Liver (tissue), 9 donors: ENCODE results near the gene NFYC. TPM values are rescaled to one million over a fixed set of nuclear protein-coding genes. Genes with fewer than 3 reads are reported as not detected.

ENCODE experiments used
- DNase-seq: peaks from one replicate; pipeline ENCODE4 v3.0.0-alpha.2; 2017; ENCODE audit warnings: low spot score
- H3K27ac ChIP-seq, 2 donors: one replicate each; pipeline ENCODE4 v1.7.0; 2013; ENCODE audit warnings: inconsistent platforms in 2 of 2, low read length in 2 of 2, control low read depth in 1 of 2, low read depth in 1 of 2, mild to moderate bottlenecking in 1 of 2
- H3K27me3 ChIP-seq, 4 donors: one replicate each; pipeline versions ENCODE4 v1.6.1 to v1.7.0; 2013; ENCODE audit warnings: low read length in 3 of 4, inconsistent platforms in 1 of 4, mild to moderate bottlenecking in 1 of 4, moderate library complexity in 1 of 4; ENCODE audit not compliant: control insufficient read depth in 4 of 4, insufficient read depth in 4 of 4
- H3K36me3 ChIP-seq, 4 donors: one replicate each; pipeline versions ENCODE4 v1.6.1 to v1.7.0; 2013; ENCODE audit warnings: low read length in 3 of 4, mild to moderate bottlenecking in 3 of 4, low read depth in 1 of 4, moderate library complexity in 1 of 4; ENCODE audit not compliant: control insufficient read depth in 4 of 4, insufficient read depth in 3 of 4
- H3K4me1 ChIP-seq, 4 donors: one replicate each; pipeline versions ENCODE4 v1.6.1 to v1.7.0; 2013; ENCODE audit warnings: low read length in 3 of 4, mild to moderate bottlenecking in 3 of 4, moderate library complexity in 1 of 4; ENCODE audit not compliant: control insufficient read depth in 4 of 4, insufficient read depth in 4 of 4
- H3K4me3 ChIP-seq, 3 donors: one replicate each; pipeline versions ENCODE4 v1.6.1 to v1.7.0; 2013; ENCODE audit warnings: low read length in 3 of 3, control low read depth in 1 of 3, low read depth in 1 of 3, mild to moderate bottlenecking in 1 of 3
- H3K9ac ChIP-seq, 2 donors: one replicate each; pipeline ENCODE4 v1.7.0; 2013; ENCODE audit warnings: low read length in 2 of 2, mild to moderate bottlenecking in 2 of 2, moderate library complexity in 2 of 2, control low read depth in 1 of 2, low read depth in 1 of 2
- H3K9me3 ChIP-seq, 4 donors: one replicate each; pipeline versions ENCODE4 v1.6.1 to v1.7.0; 2013; ENCODE audit warnings: low read length in 3 of 4; ENCODE audit not compliant: control insufficient read depth in 4 of 4
- ATF3 ChIP-seq: IDR thresholded peaks from 2 replicates; pipeline ENCODE4 v1.6.1; 2016; ENCODE audit warnings: antibody characterized with exemption
- CTCF ChIP-seq: fragments of 150-350 bp; IDR thresholded peaks from 2 replicates; pipeline ENCODE4 v1.5.1; 2017; ENCODE audit warnings: improper control_type of control experiment, low read depth, low read length; ENCODE audit not compliant: missing input control
- EGR1 ChIP-seq, 2 donors: IDR thresholded peaks; 2 replicates each; pipeline ENCODE4 v1.6.1; 2016 to 2018; ENCODE audit warnings: antibody characterized with exemption in 2 of 2, low read depth in 2 of 2
- FOXA2 ChIP-seq: IDR thresholded peaks from 2 replicates; pipeline ENCODE4 v1.6.1; 2016; ENCODE audit warnings: antibody characterized with exemption
- GABPA ChIP-seq, 2 donors: IDR thresholded peaks in 1 of 2; conservative IDR thresholded peaks in 1 of 2; 2 replicates each; pipeline ENCODE4 v1.6.1; 2016; ENCODE audit warnings: antibody characterized with exemption in 2 of 2, mild to moderate bottlenecking in 1 of 2, moderate library complexity in 1 of 2
- HNF4A ChIP-seq, 2 donors: conservative IDR thresholded peaks; 2 replicates each; pipeline ENCODE4 v1.6.1; 2016; ENCODE audit warnings: antibody characterized with exemption in 2 of 2, mild to moderate bottlenecking in 2 of 2
- HNF4G ChIP-seq: IDR thresholded peaks from 2 replicates; pipeline ENCODE4 v1.6.1; 2016; ENCODE audit warnings: antibody characterized with exemption
- JUND ChIP-seq, 2 donors: IDR thresholded peaks; 2 replicates each; pipeline ENCODE4 v1.6.1; 2016; ENCODE audit warnings: antibody characterized with exemption in 2 of 2
- MAX ChIP-seq: IDR thresholded peaks from 2 replicates; pipeline ENCODE4 v1.6.1; 2016; ENCODE audit warnings: antibody characterized with exemption
- NR2F2 ChIP-seq: IDR thresholded peaks from 2 replicates; pipeline ENCODE4 v1.6.1; 2016; ENCODE audit warnings: antibody characterized with exemption
- RAD21 ChIP-seq, 2 donors: IDR thresholded peaks; 2 replicates each; pipeline ENCODE4 v1.6.1; 2016; ENCODE audit warnings: antibody characterized with exemption in 2 of 2, mild to moderate bottlenecking in 2 of 2
- REST ChIP-seq: IDR thresholded peaks from 2 replicates; pipeline ENCODE4 v1.6.1; 2016; ENCODE audit warnings: antibody characterized with exemption, mild to moderate bottlenecking
- RXRA ChIP-seq, 2 donors: IDR thresholded peaks; 2 replicates each; pipeline ENCODE4 v1.6.1; 2017 to 2018; ENCODE audit warnings: antibody characterized with exemption in 2 of 2, mild to moderate bottlenecking in 1 of 2
- SP1 ChIP-seq: IDR thresholded peaks from 2 replicates; pipeline ENCODE4 v1.6.1; 2018; ENCODE audit warnings: antibody characterized with exemption, mild to moderate bottlenecking
- TAF1 ChIP-seq: conservative IDR thresholded peaks from 2 replicates; pipeline ENCODE4 v1.6.1; 2016; ENCODE audit warnings: antibody characterized with exemption, mild to moderate bottlenecking
- YY1 ChIP-seq: IDR thresholded peaks from 2 replicates; pipeline ENCODE4 v1.6.1; 2016; ENCODE audit warnings: antibody characterized with exemption, mild to moderate bottlenecking
- ZBTB33 ChIP-seq: IDR thresholded peaks from 2 replicates; pipeline ENCODE4 v1.6.1; 2016; ENCODE audit warnings: antibody characterized with exemption
- WGBS: extraction: QIAGEN DNeasy Blood & Tissue Kit; methylation state at CpG from one replicate; pipeline ENCODE4 v1.1.7; 2013; 5-methylcytosine and 5-hydroxymethylcytosine counted together
- polyA plus RNA-seq, 2 donors: library from polyadenylated mRNA; stranded (reverse) in 1 of 2; unstranded in 1 of 2; fragments of 200-250 nt in 1 of 2; fragments of >200 nt in 1 of 2; fragmentation: Nextera tagmentation in 1 of 2; extraction: Ambion mirVana in 1 of 2; gene quantifications; one replicate each; pipeline versions ENCODE4 v1.2.1 to v1.2.3, GENCODE V29; 2013 to 2015
- total RNA-seq, 2 donors: library from RNA; depleted of rRNA; stranded (reverse); fragments of >200 nt; gene quantifications; one replicate each; pipeline ENCODE4 v1.2.3, GENCODE V29; 2014
- donor health status: healthy.
- donor health status: healthy.
- donor health status: healthy.
- donor health status: healthy.
- donor health status: healthy.

NFYC gene
- total and polyA plus RNA-seq, 4 donors, result 18.3 to 28.1 (median 26.8) TPM

DNA sequence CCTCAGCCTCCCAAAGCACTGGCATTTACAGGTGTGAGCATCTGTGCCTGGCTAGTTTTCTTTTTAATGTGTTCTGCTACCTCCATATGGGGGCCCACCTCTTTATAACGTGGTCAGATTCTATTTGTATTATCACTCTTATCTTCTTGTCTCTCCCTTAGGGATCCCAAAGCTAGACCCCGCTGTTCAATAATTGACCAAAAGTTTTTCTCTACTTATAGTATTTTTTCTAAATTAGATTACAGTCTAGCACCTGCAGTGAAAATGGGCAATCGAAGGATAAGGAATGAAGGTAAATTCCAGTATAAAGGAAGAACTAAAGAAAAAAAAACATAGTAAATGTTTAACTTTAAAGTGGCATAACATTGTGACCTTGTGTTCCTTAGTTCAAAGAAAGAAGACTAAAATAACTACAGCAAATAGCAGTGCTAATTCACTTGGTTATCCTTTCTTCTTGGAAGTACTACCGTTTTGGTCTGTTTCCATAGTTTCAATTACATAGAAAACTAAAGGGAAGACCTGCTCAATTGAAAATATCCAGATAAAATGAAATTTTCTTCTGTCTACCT lies 24.1 kb downstream of the NFYC start:
- peaks cover 14 to 70% (median 53%) of the 10 kb centered on the region in 4 donors for H3K4me1 ChIP-seq
- peak overlapping the region in 1 of 2 donors; percentile 32 for H3K27ac ChIP-seq
- H3K9me3 ChIP-seq, result no peaks in the 10 kb centered on the region
- H3K4me3 ChIP-seq, result no peak overlapping the region
- WGBS, result 32% methylated on average over 4 of the region's 4 CpGs
- H3K27me3 ChIP-seq, result no peaks in the 10 kb centered on the region
- H3K9ac ChIP-seq, result no peak overlapping the region
- DNase-seq, result no peak
- H3K36me3 ChIP-seq, result peaks cover 0 to 2% (median 0%) of the 10 kb centered on the region in 4 donors
- peak in 1 of 2 donors; percentile 33 for TF ChIP-seq JUND (IDR thresholded peaks at IDR 0.05)
- no peak for TF ChIP-seq MAX
- TF ChIP-seq ZBTB33, result no peak
- TF ChIP-seq CTCF, result no peak
- peak; percentile 22 for TF ChIP-seq YY1
- peak; percentile 39 for TF ChIP-seq SP1
- TF ChIP-seq GABPA (IDR thresholded peaks at IDR 0.05 in 1 of 2, conservative IDR thresholded peaks at IDR 0.05 in 1 of 2), result no peak
- peak; percentile 30 for TF ChIP-seq NR2F2
- TF ChIP-seq ATF3, result no peak
- peak; percentile 71 to 74 for TF ChIP-seq RXRA (IDR thresholded peaks at IDR 0.05)
- TF ChIP-seq FOXA2, result peak; percentile 15
- peak; percentile 62 to 65 for TF ChIP-seq HNF4A (conservative IDR thresholded peaks at IDR 0.05)
- peak; percentile 42 for TF ChIP-seq TAF1
- peak in 1 of 2 donors; percentile 27 for TF ChIP-seq RAD21 (IDR thresholded peaks at IDR 0.05)
- TF ChIP-seq HNF4G, result peak; percentile 9
- TF ChIP-seq REST, result no peak
- no peak for TF ChIP-seq EGR1 (IDR thresholded peaks at IDR 0.05; ENCODE audit: low read depth in 2 of 2)
